GM12872 (cell line): ENCODE data around the gene RAI2.

ENCODE experiments used
- TF ChIP-seq, protein P1 (sequence below): IDR thresholded peaks from 3 replicates; pipeline ENCODE4 v1.5.1; 2011; ENCODE audit warnings: low read depth, mild to moderate bottlenecking, low read length, moderate library complexity; ENCODE audit not compliant: insufficient read depth

RAI2 gene

DNA sequence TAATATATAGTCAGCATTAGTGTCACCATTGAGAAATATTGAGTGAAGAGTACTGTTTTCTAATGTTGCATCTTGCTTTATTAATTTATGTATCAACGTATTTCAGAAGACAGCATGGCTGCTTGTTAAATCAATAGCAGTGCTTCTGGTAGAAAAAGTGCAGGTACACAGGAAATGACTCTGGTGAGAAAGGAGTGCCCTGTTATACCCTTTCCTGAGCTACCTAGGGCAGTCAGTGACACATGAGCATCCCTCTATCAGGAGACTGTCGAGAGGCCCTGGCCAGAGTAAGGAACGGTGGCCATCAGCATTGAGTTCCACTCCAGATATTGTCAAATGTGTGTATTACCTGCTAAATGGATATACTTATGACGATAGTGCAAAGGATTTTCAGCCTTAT is 81.7 kb downstream of the RAI2 start:
- TF ChIP-seq, protein P1, sequence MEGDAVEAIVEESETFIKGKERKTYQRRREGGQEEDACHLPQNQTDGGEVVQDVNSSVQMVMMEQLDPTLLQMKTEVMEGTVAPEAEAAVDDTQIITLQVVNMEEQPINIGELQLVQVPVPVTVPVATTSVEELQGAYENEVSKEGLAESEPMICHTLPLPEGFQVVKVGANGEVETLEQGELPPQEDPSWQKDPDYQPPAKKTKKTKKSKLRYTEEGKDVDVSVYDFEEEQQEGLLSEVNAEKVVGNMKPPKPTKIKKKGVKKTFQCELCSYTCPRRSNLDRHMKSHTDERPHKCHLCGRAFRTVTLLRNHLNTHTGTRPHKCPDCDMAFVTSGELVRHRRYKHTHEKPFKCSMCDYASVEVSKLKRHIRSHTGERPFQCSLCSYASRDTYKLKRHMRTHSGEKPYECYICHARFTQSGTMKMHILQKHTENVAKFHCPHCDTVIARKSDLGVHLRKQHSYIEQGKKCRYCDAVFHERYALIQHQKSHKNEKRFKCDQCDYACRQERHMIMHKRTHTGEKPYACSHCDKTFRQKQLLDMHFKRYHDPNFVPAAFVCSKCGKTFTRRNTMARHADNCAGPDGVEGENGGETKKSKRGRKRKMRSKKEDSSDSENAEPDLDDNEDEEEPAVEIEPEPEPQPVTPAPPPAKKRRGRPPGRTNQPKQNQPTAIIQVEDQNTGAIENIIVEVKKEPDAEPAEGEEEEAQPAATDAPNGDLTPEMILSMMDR, result no peak

GRCh38 chrX:17778997-17779396 is 82.1 kb downstream of the RAI2 start:
- TF ChIP-seq, protein P1, result no peak

- TF ChIP-seq, protein P1, result no peak
Observed at GRCh38 chrX:17774053-17774452, 87.0 kb downstream of the RAI2 start.

GRCh38 chrX:17773221-17773876 is 87.7 kb downstream of the RAI2 start:
- TF ChIP-seq, protein P1, result no peak

- TF ChIP-seq, protein P1, result no peak
Observed at GRCh38 chrX:17769701-17770269, 91.3 kb downstream of the RAI2 start.

DNA sequence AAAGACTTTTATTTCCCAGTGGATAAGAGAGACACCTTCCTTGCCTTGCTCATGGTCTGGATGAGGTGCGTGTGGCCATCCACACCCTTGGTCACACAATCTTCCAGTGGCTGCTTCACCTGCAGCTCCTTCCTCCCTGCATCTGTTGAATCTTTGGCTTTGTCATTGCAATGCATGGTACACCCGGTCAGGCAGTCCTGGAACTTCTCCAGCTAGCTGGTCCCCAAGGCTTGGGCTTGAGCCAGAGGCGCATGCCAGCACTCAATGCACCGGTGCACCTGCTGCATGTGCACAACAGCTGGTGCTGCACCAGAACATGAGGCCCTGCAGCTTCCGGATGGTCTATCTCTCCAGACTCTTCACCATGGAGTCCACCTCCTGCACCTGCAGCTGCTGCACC is 92.1 kb downstream of the RAI2 start:
- TF ChIP-seq, protein P1, result no peak

GRCh38 chrX:17767734-17768133 is 93.4 kb downstream of the RAI2 start:
- TF ChIP-seq, protein P1, result no peak
